DLD1 (cell line): ENCODE data around the gene NF1.
"Not testable (repeated sequence)": the region's sequence is repeated elsewhere in the genome, so short reads cannot be mapped to it uniquely, and the experiment has no call there.

ENCODE experiments used
- in situ Hi-C: cut with HindIII; loops from 2 replicates; pipeline ENCODE4 v1.10.0; 2017; ENCODE audit warnings: low sequenced_read_pairs

NF1 gene

DNA sequence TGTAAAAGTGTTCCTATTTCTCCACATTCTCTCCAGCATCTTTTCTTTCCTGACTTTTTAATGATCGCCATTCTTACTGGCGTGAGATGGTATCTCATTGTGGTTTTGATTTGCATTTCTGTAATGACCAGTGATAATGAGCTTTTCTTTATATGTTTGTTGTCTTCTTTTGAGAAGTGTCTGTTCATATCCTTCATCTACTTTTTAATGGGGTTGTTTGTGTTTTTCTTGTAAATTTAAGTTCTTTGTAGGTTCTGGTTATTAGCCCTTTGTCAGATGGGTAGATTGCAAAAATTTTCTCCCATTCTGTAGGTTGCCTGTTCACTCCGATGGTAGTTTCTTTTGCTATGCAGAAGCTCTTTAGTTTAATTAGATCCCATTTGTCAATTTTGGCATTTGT is 81.4 kb downstream of the NF1 start:
- in situ Hi-C loops = not testable (repeated sequence)

DNA sequence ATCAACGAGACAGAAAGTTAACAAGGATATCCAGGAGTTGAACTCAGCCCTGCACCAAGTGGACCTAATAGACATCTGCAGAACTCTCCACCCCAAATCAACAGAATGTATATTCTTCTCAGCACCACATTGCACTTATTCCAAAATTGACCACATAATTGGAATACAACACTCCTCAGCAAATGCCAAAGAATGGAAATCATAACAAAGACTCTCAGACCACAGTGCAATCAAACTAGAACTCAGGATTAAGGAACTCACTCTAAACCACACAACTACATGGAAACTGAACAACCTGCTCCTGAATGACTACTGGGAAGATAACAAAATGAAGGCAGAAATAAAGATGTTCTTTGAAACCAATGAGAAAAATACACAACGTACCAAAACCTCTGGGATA is 84.2 kb downstream of the NF1 start:
- in situ Hi-C loops = not testable (repeated sequence)

DNA sequence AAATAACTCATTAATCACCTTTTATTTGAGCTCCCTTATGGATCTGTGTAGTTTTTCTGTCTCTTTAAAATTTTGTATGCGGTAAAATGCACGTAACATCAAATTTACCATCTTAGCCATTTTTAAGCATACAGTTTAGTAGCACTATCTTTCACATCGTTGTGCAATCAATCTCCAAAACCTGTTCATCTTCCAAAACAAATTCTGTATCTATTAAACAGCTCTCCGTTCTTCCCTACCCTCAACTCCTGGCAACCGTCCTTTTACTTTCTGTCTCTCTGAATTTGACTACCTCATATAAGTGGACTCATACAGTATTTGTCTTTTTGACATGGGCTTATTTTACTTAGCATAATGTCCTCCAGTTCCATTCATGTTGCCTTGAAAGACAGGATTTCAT is 100.5 kb downstream of the NF1 start:
- in situ Hi-C loops = no loop called here

DNA sequence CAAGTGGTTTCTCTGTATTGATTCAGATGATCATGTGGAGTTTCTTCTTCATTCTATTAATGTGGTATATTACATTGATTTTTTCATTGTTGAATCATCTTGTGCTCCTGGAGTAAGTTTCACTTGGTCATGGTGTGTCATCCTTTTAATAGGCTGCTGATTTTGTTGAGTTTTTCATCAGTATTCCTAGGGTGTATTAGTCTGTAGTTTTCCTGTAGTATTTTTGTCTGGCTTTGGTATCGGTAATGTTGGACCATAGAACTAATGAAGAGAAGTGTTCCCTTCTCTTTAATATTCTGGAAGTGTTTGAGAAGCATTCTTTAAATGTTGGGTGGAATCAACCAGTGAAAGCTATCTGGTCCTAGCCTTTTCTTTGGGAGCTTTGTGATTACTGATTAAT is 103.2 kb downstream of the NF1 start:
- in situ Hi-C loops = no loop called here

DNA sequence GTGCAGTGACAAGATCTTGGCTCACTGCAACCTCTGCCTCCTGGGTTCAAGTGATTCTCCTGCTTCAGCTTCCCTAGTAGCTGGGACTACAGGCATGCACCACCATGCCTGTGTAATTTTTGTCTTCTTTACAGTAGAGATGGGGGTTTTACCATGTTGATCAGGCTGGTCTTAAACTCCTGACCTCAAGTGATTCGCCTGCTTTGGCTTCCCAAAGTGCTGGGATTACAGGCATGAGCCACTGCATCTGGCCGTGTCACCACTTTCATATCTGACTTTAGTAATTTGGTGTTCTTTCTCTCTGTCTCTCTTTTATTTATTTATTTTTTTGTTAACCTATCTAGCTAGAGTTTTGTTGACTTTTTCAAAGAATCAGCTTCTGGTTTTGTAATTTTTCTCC is 103.9 kb downstream of the NF1 start:
- in situ Hi-C loops = not testable (repeated sequence)

DNA sequence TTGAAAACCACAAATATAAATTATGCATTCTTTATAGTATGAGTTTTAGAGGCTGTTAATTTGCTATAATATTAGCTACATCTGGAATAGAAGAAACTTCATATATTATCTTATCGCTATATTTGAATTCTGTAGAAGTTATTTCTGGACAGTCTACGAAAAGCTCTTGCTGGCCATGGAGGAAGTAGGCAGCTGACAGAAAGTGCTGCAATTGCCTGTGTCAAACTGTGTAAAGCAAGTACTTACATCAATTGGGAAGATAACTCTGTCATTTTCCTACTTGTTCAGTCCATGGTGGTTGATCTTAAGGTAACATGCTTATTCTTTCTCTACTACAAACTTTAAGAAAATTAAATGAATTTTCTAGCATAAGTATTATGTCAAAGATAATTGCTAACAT is 105.5 kb downstream of the NF1 start:
- in situ Hi-C loops = no loop called here

DNA sequence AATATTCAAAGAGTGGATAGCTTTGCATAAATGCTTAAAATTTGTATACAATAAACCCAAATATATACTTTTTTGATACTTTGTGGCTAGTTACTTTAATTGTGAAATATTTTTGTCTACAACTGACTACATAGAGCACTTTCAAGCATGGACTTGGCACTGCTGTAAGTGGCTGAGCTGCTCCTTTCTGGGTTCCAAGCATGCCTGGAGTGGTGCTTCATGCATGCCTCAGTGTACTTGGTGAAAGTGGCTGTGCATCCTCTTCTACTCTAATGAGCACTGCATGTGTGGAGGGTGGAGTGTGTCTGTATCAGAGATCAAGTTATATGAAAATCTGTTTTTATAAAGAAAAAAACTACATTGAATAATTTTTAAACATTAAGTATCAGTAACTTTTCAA is 108.2 kb downstream of the NF1 start:
- in situ Hi-C loops = no loop called here

DNA sequence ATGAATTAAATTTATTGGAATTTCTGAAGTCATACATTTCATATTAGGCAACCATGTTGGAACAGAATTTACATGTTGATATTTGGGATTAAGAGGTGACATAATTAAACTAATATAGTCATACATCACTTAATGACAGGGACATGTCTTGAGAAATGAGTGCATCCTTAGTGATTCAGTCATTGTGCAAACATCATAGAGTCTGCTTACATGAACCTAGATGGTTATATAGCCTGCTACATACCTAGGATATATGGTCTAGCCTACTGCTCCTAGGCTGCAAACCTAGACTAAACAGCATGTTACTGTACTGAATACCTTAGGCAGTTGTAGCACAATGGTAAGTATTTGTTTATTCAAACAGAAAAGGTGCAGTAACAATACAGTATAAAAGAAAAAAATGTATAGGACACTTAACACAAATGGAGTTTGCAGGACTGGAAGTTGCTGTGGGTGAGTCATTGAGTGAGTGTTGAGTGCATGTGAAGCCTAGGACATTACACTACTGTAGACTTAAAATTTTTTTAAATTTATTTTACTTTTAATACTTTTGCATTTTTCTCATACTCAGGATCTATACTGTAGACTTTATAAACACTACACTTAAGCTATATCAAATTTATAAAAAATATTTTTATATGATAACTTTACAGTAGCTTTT is 116.7 kb downstream of the NF1 start:
- in situ Hi-C loops = no loop called here

DNA sequence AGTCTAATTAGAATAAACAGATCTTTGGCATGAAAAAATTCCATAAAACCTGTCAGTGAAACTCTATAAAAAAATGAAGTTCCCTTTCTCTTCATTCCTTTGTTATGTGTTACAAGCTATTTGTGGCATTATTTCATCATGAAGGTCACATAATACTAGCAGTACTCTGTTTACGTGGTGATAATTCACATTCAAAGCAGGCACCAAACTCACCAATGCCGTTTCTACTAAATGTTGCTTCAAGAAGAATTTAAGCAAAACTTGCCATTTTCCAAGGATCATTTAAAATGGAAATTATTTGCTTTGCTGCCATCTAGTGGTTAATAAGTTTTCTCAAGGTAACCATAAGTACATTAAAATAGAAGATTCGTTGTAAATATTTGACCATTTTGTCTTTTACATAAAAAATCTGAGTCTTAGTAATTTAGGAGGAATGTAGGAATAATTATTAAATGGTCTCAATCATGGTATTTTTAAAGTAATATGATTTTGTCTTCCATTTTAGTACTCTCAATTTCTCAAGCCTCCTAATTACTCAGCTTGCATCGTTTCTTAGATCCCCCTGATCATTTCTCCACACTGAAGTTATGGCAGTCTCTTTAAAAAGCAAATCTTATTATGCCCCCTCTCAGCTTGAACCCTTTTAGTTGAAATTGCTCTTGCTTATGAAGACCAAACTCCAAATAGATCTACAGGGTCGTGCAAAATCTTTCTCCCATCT is 121.4 kb downstream of the NF1 start:
- in situ Hi-C loops = no loop called here

DNA sequence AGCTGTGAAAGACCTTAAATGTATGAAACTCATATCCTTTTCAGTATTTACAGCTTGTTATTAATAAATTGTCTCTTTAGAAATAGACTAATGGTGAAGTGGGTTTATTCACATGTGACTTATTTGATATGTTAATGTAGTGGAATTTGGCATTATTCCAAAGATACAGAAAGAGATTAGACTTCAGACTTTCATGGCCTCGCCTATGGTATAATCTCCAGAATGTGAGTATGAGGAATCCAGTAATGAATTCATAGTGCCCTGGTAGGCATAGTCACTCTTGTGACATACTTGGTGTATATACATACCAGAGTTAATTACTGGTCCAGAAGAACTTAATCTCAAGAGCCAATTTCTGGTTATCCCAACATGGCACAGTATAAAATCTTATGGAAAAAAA is 129.6 kb downstream of the NF1 start:
- in situ Hi-C loops = no loop called here

DNA sequence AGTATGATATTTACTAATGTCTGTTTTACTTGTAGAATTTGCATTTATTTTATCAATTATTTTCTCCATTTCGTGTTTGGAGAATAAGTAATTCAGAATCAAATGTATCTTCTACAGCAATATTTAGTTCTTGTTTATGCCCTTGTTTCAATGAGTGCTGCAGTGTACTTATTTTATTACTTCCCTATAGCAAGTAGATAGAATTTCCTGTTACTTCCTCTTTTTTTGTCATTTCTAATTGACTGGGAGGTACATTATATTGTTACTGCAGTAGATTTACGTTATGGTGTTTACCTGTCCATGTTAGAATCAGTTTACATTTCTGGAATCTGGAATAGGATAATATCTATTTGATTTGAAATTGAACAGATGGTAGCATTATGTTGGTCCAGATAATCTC is 131.1 kb downstream of the NF1 start:
- in situ Hi-C loops = no loop called here

DNA sequence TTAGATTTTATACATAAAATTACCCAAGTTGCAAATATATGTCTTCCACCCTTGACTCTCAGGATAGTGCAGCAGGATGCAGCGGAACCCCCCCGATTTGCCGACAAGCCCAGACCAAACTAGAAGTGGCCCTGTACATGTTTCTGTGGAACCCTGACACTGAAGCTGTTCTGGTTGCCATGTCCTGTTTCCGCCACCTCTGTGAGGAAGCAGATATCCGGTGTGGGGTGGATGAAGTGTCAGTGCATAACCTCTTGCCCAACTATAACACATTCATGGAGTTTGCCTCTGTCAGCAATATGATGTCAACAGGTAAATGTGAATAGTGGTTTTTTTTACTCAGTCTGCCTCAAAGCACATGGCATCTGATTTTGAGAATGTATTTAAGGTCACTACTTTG is 131.6 kb downstream of the NF1 start:
- in situ Hi-C loops = no loop called here

DNA sequence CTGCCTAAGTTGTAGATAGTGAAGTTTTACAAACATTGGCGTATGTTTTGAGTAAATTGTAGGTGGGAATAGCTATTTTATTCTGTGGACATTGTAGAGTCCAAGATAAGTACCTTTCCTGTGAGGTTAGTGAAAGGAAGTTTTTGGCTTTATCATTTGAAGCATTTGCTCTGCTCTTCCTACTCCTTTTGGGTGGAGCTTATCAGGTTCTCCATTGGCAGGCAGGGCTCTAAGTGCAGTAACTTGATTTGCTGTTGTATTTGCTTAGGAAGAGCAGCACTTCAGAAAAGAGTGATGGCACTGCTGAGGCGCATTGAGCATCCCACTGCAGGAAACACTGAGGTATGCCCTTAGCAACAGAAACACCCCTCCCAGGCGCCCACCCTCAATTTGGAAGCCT is 132.2 kb downstream of the NF1 start:
- in situ Hi-C loops = no loop called here

DNA sequence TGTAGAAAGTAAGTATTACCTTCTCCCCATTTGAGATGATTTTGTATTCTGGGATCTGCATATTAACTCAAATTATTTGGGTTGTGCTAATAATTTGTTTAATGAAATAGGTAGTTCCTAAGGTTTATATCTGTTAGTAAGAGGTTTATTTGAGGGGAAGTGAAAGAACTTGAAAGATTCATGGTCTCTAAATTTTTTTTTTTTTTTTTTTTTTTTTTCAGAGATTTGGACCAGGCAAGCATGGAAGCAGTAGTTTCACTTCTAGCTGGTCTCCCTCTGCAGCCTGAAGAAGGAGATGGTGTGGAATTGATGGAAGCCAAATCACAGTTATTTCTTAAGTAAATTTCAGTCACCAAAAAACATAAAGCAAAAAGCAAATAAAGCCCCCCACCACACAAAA is 137.1 kb downstream of the NF1 start:
- in situ Hi-C loops = no loop called here

DNA sequence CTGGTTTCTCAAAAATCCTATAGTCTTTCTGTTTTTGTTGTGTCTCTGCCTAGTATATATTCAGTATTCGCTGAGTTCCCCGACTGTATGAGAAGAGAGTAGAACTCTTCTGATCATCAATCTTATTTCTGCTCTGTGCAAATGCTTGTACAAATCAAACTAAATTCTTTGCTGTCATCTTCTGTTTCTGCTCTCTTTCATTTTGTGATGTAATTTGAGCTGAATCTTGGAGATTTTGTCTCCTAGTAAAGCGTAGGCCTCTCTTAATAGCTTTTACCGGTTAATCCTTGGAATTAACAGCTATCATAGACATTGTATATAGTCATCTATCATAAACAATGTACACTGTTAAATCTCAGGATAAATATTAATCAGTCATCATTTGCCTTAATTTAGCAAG is 140.3 kb downstream of the NF1 start:
- in situ Hi-C loops = no loop called here

DNA sequence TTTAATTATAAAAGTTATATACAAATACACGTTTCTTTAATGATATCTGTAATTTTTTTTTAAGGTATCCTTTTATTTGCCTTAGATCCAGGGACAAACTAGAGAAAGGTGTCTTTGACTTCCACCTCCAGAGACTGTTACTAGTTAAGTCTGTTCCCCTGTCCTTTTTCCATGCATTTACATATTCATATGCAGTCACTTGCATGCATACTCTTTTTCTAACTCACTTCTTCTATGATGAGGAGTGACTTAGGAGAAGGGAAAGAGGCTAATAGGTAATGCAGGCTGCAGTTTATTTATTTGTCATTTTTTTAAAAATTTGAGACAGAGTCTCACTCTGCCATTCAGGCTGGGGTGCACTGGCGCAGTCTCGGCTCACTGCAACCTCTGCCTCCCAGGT is 141.4 kb downstream of the NF1 start:
- in situ Hi-C loops = no loop called here

DNA sequence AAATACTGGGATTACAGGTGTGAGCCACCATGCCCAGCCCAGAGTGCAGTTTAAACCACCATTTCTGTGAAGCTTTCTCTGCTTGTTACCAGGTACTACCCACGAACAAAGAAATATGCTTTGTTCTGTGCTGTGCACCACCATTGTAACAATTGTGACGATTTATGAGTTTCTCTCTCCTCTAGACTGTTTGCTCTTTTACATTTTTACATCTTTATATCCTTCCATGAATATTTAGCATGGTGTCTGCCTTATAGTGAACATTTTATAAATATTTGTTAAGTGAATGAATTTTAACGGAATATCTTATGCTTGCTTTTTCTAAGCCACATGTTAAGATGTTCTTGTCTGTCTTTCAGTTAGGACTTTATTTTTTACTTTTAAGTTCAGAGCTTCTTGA is 141.9 kb downstream of the NF1 start:
- in situ Hi-C loops = no loop called here

DNA sequence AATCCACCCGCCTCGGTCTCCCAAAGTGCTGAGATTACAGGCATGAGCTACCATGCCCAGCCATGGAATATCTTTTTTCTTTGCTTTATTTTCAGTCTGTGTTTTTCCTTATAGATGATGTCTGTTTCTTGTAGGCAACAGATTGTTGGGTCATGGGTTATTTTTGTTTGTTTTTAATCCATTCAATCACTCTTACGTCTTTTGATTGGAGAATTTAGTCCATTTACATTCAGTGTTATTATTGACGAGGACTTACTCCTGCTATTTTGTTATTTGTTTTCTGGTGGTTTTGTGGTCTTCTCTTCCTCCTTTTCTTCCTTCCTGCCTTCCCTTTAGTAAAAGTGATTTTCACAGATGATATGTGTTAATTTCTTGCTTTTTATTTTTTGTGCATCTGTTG is 146.3 kb downstream of the NF1 start:
- in situ Hi-C loops = no loop called here

DNA sequence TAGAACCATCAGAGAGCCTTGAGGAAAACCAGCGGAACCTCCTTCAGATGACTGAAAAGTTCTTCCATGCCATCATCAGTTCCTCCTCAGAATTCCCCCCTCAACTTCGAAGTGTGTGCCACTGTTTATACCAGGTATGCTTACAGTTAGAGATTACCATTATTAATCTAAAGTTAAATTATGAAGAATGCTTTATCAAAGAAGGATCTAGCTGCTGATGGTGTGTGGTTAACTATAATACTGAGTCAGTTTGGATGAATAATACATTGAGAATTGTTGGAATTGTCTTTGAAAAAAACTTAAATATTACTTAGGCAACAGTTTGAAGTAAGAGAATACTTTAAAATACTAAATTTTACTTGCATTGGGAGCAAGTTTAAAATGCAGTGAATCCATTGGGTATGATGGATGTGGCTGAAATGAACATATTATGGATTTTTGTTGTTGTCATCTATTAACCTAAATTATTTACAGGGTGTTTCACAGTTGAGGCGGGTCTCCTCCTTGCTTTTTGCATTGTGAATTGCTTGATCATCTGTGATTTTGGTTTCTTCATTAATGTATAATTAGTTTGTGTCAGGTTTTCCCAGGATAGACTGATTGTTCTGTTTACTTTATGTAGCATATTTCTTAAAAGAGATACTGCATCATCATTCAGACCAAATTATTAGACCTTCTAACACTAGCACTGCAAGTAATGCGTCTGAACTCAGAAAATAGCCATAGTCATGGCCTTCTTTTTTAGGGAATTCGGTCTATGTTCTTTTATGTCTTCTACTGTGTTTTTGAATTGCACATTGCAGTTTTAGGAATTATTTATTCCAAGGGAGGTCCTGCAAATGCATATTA is 154.4 kb downstream of the NF1 start:
- in situ Hi-C loops = no loop called here

DNA sequence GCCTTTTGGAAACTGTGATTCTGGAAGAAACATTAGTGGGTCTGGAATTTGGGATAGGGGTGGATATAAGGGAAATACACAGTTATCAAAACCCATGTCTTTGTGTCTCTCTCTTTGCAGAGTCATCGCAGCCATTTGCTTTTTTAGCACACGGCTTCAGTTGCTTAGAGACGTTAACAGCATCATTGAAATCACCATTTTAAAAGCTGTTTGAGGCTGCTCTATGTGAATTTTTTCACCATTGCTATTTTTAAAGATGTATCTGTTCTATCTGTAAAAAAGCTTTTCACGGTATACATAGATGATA is 155.0 kb downstream of the NF1 start:
- in situ Hi-C loops = no loop called here

DNA sequence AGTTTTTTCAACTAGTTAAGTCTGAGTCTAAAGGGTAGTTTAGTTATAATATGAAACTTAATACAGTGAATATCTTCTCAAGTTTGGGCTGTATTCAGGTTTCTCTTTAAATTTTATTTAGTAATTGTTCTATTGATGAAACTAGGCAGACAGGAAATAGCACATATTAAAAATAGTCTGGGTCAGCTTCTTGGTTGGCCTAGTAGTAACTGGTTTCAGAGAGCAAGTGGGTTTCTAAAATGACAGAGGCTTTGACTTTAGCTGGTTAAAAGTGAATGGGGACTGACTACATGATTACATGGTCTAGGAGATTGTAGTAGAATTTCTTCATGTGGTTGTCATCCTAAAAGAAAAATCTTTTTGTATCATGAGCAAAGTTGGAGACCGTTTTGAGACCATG is 155.5 kb downstream of the NF1 start:
- in situ Hi-C loops = no loop called here
